HPDE6-E6E7 (cell line): Measurements from ENCODE around the gene ARHGDIA.
"Not testable (repeated sequence)": the region's sequence is repeated elsewhere in the genome, so short reads cannot be mapped to it uniquely, and the experiment has no call there.

Source experiments
- DNase-seq: peaks from one replicate; pipeline ENCODE4 v3.0.0; 2011; ENCODE audit warnings: missing footprints; ENCODE audit errors: extremely low spot score

The ARHGDIA gene

DNA sequence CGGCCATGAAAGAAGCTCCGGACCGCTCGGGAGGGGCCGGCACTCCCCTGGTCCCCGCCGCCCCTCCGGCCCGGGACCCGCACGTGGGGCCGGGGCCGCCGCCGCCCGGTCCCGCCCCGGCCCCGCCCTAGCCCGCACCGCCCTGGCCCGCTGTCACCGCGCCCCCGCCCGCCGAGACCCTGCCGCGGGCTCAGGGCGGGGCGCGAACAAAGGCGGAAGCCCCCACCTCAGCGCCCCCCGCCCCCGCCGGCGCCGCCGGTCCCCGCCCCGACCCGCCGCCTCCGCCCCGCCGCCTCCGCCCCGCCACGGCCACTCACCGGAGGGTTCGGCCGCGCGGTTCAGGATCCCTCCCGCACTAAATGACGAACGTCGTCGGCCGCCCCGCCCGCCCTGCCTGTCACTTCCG is at the start of gene ARHGDIA:
TSS of gene ARHGDIA (minus strand) at position 357 of the 406 bp plus-strand sequence. CDS start 1,407 bp downstream, outside the sequence.
- DNase-seq: no peak

DNA sequence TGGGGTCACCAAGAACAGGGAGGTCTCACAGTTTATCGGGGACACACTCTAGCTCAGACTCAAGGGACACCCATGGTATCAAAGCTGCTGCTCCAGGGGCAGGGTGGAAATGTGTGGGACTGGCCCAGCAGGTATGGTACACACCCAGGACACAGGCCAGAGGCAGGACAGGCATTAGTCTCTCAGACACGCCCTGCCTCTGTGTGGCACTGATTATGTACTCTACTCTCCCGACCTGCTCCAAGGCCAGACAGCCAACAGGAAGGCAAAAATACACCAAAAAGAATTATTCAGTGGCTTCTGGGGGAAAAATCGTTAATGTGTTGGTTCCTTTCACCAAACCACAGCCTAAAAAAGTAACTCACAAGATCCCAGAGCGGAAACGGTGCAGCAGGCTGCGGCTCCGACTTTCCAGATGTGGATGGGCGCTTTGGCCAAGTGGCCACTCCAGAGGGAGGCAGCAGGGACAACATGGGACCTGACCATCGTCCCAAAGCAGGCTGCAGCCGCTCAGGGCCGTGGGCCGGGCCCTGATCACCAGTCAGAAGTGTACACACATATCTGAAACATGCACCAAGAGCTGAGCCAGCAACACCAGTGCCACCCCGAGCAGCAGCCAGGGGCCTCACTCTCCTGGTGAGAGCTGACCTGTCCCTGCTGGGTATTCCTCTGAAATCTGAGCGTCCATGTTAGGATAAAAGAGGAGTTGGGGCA is 47.9 kb upstream of the ARHGDIA start:
- no peak for DNase-seq

DNA sequence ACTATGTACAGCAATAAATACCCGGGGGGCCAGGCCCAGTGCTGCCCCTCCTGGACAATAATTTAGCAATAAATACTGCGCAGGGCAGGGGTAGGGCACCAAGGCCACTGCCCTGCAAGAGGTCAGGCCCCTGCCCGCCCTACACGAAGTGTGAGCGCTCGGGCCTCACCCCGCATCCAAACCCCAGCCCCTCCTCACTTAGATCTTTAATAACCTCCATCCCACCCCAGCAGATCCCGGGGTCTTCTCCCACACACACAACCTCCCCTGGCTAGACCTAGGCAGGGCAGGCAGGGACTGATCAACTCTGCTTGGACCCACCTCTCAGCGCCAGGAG is 47.2 kb upstream of the ARHGDIA start:
- DNase-seq: not testable (repeated sequence)

DNA sequence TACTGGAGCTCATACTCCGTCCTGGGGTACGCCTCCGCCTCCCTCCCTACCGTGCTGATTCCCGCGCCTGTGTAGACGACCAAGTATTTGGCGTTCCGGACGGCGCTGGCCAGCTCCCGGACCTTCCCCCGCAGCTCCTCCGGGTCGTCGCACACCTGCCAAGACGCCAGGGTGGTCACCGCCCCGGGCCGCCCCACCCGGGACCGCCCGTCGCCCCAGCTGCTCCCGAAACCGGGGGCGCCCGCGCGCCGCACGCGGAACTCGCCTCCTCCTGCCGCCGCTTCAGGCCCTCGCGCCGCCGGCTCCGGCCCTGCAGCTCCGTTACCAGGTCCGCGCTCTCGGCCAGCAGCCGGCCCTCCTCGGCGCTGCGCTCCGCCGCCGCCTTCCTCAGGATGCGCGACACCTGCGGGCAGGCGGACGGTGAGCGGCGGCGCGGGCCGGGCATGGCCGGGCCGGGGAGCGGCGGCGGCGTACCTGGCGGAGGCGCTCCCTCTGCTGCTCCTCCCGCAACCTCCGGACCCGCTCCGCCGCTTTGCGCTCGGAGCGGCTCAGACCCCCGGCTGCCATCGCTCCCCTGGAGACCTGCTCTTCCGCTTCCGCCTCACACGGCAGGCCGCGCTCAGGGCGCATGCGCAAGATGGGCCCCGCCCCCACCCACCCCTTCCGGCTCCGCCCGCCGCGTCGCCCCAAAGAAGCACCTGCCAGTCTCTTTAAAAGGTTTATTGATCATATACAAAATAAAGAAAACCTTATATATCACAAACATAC is 46.6 kb upstream of the ARHGDIA start, which contains the start of gene SIRT7:
TSS of gene SIRT7 (minus strand) at position 612 of the 768 bp plus-strand sequence. CDS start at position 567, 45 bp downstream.
- peak; percentile 78 for DNase-seq

DNA sequence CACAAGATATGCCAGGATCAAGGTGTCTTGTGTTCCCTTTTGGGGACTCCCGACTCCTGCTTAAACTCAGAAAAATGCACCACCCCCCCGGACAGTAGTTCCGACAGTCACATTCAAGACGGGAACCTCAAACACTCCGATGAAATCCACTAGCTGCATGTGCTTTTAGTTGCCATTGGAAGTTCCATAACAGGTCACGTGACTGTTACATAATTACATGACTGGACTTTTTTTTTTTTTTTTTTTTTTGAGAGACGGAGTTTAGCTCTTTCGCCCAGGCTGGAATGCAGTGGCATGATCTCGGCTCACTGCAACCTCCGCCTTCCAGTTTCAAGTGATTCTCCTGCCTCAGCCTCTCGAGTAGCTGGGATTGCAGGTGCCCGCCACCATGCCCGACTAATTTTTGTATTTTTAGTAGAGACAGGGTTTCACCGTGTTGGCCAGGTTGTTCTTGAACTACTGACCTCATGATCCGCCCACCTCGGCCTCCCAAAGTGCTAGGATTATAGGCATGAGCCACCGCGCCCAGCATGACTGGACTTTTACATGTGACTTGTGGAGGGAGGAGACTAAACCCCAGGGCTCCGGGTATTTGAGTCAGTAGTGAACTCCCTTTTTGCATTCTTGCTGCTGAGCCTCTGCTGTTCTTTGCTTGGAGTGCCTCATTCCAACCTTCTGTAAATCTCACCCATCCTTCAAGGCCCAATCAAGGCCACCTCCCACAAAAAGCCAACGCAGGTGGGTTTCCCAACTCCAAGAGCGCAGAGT is 45.3 kb upstream of the ARHGDIA start:
- peak; percentile 85 for DNase-seq

DNA sequence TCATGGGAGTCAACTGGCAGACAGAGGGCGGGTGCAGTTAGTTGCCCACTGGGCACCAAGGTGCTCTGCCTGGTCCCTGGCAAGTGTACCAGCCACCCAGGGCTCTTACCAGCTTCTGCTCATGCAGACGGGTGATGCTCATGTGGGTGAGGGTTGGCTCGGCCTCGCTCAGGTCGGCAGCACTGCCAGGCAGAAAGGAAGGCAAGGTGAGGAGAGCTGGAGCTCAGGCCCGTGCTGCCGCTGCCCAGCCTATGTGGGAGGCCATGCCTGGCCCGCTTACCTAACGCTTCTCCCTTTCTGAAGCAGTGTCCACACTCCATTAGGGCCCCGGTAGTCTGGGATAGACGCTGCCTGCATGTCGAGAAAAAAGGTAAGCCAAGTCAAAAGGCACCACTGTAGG is 44.2 kb upstream of the ARHGDIA start:
- DNase-seq: no peak

DNA sequence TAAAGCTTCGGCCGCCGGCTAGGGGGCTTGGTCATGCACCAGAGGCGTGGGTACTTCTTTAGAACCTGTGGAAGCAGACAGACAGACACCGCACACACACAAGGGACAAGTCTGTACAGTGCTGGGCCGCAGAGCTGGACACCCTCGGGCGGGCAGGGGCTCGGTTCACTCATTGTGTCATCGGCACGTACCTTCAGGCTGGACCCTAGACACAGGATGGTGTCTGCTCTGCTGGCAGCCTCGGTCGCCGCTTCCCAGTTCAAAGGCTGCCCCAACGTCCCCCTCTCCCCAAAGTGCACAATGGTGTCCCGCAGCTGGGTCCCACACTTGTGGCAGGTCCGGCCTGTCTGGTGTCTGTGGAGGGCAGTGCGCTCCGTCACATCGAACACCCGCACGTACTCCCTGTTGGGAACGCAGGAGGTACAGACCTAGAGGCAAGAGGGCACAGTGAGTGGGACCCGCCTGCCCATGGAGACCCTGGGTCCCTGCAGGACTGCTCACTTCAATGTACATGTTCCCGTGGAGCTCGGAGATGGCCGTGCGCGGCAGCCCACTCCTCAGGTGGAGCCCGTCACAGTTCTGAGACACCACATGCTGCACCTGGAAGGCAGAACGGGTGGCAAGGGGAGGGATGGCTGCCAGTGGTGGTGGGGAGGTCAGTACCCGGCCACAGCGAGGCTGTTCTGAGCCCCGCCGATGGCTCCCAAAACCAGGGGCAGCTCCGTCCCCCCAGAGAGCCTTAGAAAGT is 43.1 kb upstream of the ARHGDIA start:
- DNase-seq: no peak

DNA sequence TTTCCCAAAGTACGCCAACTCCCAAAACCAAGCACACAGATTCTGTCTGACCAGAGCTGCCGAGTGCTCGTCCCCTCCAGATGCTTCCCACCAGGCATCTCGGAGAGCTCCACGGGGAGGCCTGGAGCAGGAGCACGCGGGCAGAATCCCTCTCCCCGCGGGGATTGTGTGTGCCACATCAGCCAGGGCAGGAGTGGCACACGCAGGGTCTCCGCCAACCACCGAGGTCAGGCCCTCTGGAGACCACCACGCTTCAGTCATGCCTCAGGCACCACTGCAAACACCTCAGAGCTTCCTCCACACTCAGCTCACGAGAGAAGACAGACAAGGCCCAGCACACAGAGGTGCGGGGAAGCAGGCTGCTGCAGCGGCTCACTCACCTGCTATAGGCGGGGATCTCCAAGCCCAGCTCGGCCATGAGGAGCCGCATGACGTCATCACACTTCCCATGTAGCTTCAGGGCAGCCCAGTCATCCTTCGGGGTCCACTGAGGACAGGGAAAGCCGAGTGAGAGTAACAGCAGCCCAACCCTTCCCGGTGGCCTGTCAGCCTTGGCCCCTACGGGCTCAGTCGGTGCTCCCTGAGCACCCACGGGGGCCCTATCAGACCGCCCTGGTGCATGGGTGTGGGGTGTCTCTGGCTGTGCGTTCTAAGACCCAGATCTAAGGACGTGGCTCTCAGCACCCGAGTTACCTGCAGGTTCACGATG is 42.4 kb upstream of the ARHGDIA start:
- DNase-seq: no peak

DNA sequence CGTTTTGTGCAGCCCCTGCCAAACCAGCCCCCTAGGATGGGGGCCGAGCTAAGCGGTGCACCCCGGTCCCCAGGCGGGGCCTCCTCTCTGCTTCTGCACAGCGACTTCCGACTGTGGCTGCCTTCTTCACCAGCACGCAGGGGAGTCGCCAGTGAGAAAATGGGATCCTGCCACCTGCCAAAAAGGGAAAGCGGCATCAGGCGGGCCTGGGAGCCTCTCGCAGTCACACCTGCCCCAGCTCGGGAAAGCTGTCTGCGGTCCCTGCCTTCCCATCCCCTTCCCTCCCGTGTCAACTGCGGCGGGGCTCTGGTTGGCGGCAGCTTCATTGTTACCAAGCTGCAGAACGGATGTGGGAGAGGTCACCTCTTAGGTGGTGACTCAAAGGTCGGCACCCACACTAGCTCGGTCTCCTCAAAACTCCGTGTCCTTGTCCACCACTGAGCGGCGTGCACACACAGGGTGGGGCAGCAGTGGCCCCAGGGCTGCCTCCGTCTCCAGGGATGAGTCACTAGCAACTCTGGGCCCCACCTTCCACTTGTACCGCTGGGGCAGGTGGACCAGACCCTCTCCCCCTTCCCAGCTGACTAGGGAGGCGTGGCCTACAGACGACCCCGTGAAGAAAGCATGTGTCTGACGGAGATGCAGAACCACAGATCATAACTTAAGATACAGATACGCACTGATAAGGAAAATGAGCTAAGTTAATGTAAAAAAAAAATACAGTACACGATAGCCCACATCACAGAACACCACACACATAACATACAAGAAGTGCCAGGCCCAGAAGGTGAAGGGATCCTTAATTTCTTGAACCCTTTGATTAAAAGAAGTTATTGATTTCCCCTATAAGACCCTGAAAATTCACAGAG is 41.5 kb upstream of the ARHGDIA start:
- DNase-seq: peak; percentile 77

DNA sequence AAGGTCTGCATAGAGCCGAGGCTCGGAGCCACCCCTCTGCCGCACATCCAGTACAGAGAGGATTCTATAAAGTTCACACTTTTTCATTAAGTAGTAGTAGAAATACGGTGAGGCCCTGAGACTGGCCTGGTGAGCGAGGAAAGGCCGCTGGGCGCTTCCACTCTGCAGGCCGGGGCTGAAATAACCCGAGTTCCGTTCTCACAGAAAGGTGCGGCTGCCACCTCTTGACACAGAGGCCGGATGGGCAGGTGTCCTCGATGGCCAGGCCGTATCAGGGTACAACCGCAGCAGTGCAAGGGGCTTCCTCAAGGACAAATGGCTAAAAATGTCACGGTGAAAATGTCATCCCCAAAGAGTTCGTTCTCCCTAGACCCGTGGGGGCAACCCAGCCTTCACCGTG is 40.8 kb upstream of the ARHGDIA start:
- no peak for DNase-seq

DNA sequence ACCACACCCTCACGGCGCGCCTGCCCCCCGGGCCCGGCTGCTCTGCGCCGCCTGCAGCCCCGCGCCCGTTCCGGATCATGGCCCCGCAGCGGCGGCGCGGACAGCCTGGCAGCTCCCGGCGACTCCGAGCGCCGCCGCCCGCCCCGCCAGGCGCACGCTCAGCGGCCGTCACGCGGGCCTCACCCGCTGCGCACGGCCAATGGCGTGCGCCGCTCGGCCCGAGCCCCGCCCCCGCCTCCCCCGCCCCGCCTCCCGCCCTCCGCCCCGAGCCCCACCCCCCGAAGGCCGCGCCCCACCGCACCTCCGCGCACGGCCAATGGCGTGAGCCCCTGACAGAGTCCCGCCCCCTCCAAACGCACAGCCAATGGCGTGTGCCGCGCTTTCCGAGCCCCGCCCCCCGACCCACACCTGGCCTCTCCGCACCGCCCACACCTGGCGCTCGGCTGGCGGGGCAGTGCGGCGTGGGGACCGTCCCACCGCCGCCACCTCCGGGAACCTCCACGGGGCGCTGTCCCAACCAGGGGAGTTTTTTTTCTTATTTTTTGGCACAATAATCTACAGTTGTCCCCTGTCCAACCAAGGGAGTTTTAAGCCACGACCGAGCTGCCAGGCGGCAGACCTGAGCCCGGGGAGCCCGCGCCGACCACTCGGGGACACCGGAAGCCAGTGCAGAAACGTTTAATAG is 40.3 kb upstream of the ARHGDIA start, which contains the start of gene PCYT2:
TSS of gene PCYT2 (minus strand) at position 123 of the 685 bp plus-strand sequence. CDS start at position 79, 44 bp downstream.
- DNase-seq: peak; percentile 92

DNA sequence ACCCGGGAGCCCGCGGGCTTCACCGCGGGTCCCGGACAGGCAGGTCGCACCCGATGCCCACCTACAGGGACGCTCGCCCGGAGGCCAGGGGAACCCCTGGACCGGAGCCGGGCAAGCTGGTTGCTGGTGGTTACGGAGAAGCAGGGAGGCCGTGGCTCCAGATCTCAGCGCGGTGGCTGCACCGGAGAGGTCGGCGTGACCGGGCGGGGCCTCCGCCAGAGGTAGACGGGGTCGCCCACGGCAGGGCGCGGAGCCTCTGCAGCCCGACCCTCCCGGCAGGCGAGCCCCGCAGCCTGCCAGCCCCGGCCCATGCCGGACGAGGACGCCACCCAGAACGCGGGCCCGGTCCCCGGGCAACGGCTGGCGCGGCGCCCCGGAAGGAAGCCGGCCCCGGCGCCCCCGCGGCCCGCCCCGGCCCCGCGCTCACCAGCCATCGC is 39.7 kb upstream of the ARHGDIA start:
- DNase-seq: no peak

DNA sequence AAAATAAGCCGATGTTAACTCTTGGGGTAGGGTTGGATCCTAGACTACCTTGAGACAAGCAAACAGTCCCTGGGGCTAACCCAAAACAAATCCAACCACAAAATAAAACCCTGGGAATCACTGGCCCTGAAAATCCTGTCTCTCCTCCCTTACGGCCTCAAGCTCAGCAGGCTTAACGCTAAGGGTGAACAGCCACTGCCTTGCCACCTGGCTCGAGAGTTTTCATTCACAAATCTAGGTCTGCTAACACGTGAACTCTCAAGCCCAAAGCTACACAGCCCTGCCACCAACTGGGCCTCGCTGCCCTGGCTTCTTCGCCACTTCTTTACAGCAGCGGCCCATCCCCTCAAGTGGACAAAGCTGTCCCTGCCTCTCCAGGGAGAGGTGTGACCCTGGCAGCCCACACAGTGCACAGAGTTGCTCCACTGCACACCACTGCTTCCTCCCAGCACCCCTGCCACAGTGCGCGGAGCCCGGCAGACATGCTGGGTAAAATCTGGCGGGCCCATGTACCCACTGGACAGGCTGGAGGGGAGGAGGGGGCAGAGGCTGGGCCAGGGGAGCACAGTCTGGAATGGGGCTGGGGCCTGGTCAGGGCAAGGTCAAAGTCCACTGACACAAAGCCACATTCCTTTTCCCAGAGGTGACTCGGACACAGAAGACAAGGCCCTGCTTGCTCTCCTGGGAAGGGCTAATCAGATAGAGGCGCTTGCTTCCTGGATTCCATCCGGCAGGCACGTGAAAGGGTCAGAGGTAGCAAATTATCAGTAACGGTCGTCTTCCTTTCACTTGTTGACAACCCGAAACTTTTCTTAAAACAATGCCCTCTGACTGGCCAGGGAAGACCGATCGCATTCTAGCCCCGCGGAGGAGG is 39.1 kb upstream of the ARHGDIA start:
- no peak for DNase-seq

DNA sequence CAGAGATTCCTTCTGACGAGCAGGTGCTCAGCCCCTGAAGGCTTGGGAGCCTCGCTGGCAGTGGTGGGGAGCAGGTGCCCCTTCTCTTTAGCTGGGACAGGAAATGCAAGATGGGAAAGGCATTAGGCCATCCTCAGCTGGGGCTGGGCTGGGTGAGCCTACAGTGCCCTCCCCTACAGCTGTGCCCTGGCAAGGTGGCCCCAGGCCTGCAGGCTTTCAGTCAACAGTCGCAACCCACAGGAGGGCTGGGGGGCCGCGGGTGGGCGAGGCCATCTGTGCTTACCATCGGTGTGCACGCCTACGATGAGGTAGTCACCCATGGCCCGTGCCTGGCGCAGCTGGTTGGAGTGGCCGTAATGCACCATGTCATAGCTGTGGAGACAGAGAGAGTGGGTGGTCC is 38.1 kb upstream of the ARHGDIA start:
- no peak for DNase-seq

DNA sequence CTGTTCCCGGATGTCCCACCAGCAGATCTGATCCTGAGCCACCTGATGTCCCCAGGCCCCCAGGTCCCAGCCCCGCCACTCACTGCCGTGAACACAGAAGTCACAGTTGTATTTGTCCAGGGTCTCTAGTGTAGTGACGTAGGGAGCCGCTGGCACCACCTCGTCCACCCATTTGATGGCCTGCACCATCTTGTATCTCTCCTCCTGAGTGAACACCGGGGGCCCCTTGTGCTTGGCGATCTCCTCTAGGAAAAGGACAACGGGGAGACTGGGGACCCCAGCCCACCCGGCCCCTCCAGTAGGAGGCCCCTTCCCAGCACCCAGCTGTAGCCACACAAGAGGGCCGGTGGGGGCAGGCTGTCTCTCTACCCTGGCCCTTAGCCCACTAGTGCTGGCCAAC is 37.7 kb upstream of the ARHGDIA start:
- DNase-seq: no peak

DNA sequence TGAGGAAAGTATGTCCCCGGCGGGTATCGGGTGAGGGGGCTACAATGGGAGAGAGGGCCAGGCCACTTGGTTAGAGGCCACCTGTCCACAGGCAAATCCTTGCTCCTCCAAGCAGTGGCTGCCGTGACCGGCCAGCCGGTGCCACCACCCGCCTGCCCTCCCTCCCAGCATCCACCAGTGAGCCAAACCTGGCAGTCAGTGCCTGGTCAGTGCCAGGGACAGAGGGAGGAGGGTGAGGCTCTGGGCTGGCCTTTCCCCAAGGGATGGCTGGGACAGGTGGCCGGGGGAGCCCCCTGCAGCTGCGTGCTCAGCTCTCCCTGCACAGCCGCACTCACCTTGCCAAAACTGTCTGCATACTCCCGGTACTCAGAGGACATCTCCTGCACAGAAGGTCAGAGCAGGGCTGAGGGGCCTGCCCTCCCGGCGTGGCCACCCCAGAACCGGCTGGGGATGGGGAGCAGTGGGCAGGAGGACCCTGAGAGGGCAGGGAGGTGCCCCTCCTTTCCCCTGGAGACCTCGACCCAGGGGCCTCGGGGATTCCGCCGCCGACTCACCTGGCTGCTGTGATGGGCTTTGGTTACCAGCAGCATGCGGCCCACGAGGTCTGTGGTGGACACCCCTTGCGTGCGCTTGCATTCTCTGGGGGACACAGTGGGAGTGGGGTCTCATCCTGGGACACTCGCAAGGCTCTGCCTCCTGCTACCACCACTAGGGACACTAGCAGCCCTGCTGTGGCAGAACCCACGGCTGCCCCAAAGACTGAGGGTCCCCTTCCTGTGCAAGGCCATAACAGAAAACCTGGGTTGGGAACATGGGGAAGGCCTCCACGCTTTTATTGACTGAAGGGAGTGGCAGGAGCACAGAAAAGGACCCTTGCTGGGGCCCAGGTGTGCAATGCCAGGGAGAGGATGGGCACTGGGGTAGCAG is 36.3 kb upstream of the ARHGDIA start:
- no peak for DNase-seq
